GM23338 (cell line): ENCODE results near the gene CELSR1. TPM values are rescaled to one million over a fixed set of nuclear protein-coding genes. Genes with fewer than 3 reads are reported as not detected.

Source experiments
- ATAC-seq: fragments of 200-7000 bp; cut with Tn5 transposase; 3 replicates; pipeline ENCODE4 v1.9.1; 2020
- DNase-seq: peaks from one replicate; pipeline ENCODE4 v3.0.0-alpha.2; 2015; ENCODE audit warnings: low spot score
- H2AFZ ChIP-seq: fragments of 200-600 bp; sonication (generic); 2 replicates; pipeline ENCODE4 v1.8.0; 2016; ENCODE audit warnings: antibody characterized with exemption, mild to moderate bottlenecking, moderate library complexity
- H3F3A ChIP-seq: fragments of 200-600 bp; sonication (generic); replicated peaks from 2 replicates; pipeline ENCODE4 v1.8.0; 2017; ENCODE audit warnings: antibody characterized with exemption, mixed run types, low read depth
- H3K27ac ChIP-seq: fragments of 200-600 bp; sonication (generic); 2 replicates; pipeline ENCODE4 v1.6.1; 2016; ENCODE audit warnings: low read depth
- H3K27me3 ChIP-seq: fragments of 200-600 bp; sonication (generic); 2 replicates; pipeline ENCODE4 v1.8.0; 2016; ENCODE audit warnings: mild to moderate bottlenecking, mixed run types, moderate library complexity; ENCODE audit not compliant: insufficient read depth
- H3K36me3 ChIP-seq: fragments of 200-600 bp; sonication (generic); 2 replicates; pipeline ENCODE4 v1.8.0; 2016; ENCODE audit warnings: mild to moderate bottlenecking; ENCODE audit not compliant: insufficient read depth
- H3K4me1 ChIP-seq: fragments of 200-600 bp; sonication (generic); 2 replicates; pipeline ENCODE4 v1.8.0; 2016; ENCODE audit warnings: mild to moderate bottlenecking, moderate library complexity; ENCODE audit not compliant: insufficient read depth
- H3K4me2 ChIP-seq: fragments of 200-600 bp; sonication (generic); 2 replicates; pipeline ENCODE4 v1.7.1; 2017; ENCODE audit warnings: mixed run types
- H3K4me3 ChIP-seq: fragments of 200-600 bp; sonication (generic); 2 replicates; pipeline ENCODE4 v1.6.1; 2016; ENCODE audit warnings: mixed run types
- H3K79me2 ChIP-seq: fragments of 200-600 bp; sonication (generic); replicated peaks from 2 replicates; pipeline ENCODE4 v1.8.0; 2017; ENCODE audit warnings: mild to moderate bottlenecking; ENCODE audit not compliant: insufficient read depth
- H3K9me2 ChIP-seq: fragments of 200-600 bp; sonication (generic); 2 replicates; pipeline ENCODE4 v1.8.0; 2017; ENCODE audit not compliant: insufficient read depth
- H4K20me1 ChIP-seq: fragments of 200-600 bp; sonication (generic); replicated peaks from 2 replicates; pipeline ENCODE4 v1.8.0; 2017; ENCODE audit warnings: mild to moderate bottlenecking; ENCODE audit not compliant: insufficient read depth
- H3K27ac Mint-ChIP-seq: 2 replicates; pipeline ENCODE4 v1.8.0; 2020; ENCODE audit warnings: inconsistent platforms, mild to moderate bottlenecking, moderate library complexity, mixed read lengths
- H3K27me3 Mint-ChIP-seq: 3 replicates; pipeline ENCODE4 v1.8.0; 2022; ENCODE audit warnings: low read depth, mild to moderate bottlenecking, moderate library complexity, mixed read lengths, inconsistent platforms; ENCODE audit not compliant: insufficient read depth, poor library complexity
- H3K36me3 Mint-ChIP-seq: 3 replicates; pipeline ENCODE4 v1.8.0; 2021; ENCODE audit warnings: low read depth, mild to moderate bottlenecking, inconsistent platforms, moderate library complexity, mixed read lengths
- H3K4me1 Mint-ChIP-seq: 3 replicates; pipeline ENCODE4 v1.8.0; 2020; ENCODE audit warnings: mild to moderate bottlenecking, inconsistent platforms, mixed read lengths
- H3K4me3 Mint-ChIP-seq: 3 replicates; pipeline ENCODE4 v1.8.0; 2021; ENCODE audit warnings: moderate library complexity, mild to moderate bottlenecking, inconsistent platforms, mixed read lengths
- H3K9me3 Mint-ChIP-seq: 3 replicates; pipeline ENCODE4 v1.8.0; 2020; ENCODE audit warnings: moderate library complexity, mild to moderate bottlenecking, inconsistent platforms, mixed read lengths
- CREB1 ChIP-seq: fragments of 250-450 bp; sonication (Bioruptor Pico); IDR thresholded peaks from 2 replicates; pipeline ENCODE4 v1.5.0; 2020; ENCODE audit warnings: low read depth, mild to moderate bottlenecking, moderate library complexity
- ETS1 ChIP-seq: IDR thresholded peaks from 2 replicates; pipeline ENCODE4 v1.6.1; 2016; ENCODE audit warnings: antibody characterized with exemption
- EZH2 ChIP-seq: fragments of 200-600 bp; sonication (generic); IDR thresholded peaks from one replicate; pipeline ENCODE4 v1.8.0; 2017; ENCODE audit warnings: antibody characterized with exemption, mild to moderate bottlenecking, low read depth; ENCODE audit not compliant: unreplicated experiment
- EZH2phosphoT487 ChIP-seq: fragments of 200-600 bp; sonication (generic); IDR thresholded peaks from one replicate; pipeline ENCODE4 v1.8.1; 2018; ENCODE audit warnings: antibody characterized with exemption; ENCODE audit not compliant: unreplicated experiment
- JUNB ChIP-seq: IDR thresholded peaks from one replicate; pipeline ENCODE4 v1.6.1; 2016; ENCODE audit warnings: antibody characterized with exemption; ENCODE audit not compliant: unreplicated experiment
- NANOG ChIP-seq: IDR thresholded peaks from 2 replicates; pipeline ENCODE4 v1.6.1; 2016; ENCODE audit warnings: antibody characterized with exemption, borderline replicate concordance
- STAT1 ChIP-seq: IDR thresholded peaks from one replicate; pipeline ENCODE4 v1.6.1; 2016; ENCODE audit warnings: antibody characterized with exemption; ENCODE audit not compliant: unreplicated experiment
- ZNF114 ChIP-seq: fragments of 250-450 bp; sonication (Bioruptor Pico); IDR thresholded peaks from 2 replicates; pipeline ENCODE4 v1.5.0; 2020; ENCODE audit warnings: mild to moderate bottlenecking, moderate library complexity
- ZNF331 ChIP-seq: fragments of 250-450 bp; sonication (Bioruptor Pico); IDR thresholded peaks from 2 replicates; pipeline ENCODE4 v1.5.0; 2020; ENCODE audit warnings: low read depth, mild to moderate bottlenecking, moderate library complexity
- ZNF462 ChIP-seq: fragments of 250-450 bp; sonication (Bioruptor Pico); IDR thresholded peaks from 2 replicates; pipeline ENCODE4 v1.5.0; 2020; ENCODE audit warnings: mild to moderate bottlenecking, moderate library complexity
- polyA plus RNA-seq: library from polyadenylated mRNA; unstranded; fragments of >200 nt; fragmentation: Nextera tagmentation; extraction: Ambion mirVana; gene quantifications from 2 replicates; pipeline ENCODE4 v1.2.1, GENCODE V29; 2016
- total RNA-seq: library from RNA; depleted of rRNA; stranded (reverse); fragments of >200 nt; shearing (Covaris generic); gene quantifications from 2 replicates; pipeline ENCODE4 v1.2.3, GENCODE V29; 2014

Gene CELSR1
- total and polyA plus RNA-seq, 2 experiments from 2014 or later, result 4.8 to 20.4 TPM

- no peak for TF ChIP-seq ZNF462
Observed at GRCh38 chr22:46340676-46341075, 196.7 kb downstream of the CELSR1 start (continued).

- H3K27ac ChIP-seq, result no peak overlapping the region
- peaks cover 7% of the 10 kb centered on the region for H3K27me3 Mint-ChIP-seq
- H3K4me3 Mint-ChIP-seq, result no peak overlapping the region
- H3K36me3 Mint-ChIP-seq, result peaks cover 77% of the 10 kb centered on the region
- peaks cover 11% of the 10 kb centered on the region for H3K4me1 Mint-ChIP-seq
- H2AFZ ChIP-seq, result no peak overlapping the region
- H3K4me3 ChIP-seq, result no peak overlapping the region
- H3K36me3 ChIP-seq, result peaks cover 36% of the 10 kb centered on the region
- no peaks in the 10 kb centered on the region for H3K9me2 ChIP-seq
- peaks cover 49% of the 10 kb centered on the region for H3K79me2 ChIP-seq
- H3K27ac Mint-ChIP-seq, result no peak overlapping the region
- no peaks in the 10 kb centered on the region for H3K27me3 ChIP-seq
- no peaks in the 10 kb centered on the region for H3K9me3 Mint-ChIP-seq
- no peaks in the 10 kb centered on the region for H3F3A ChIP-seq
- H4K20me1 ChIP-seq, result peaks cover 31% of the 10 kb centered on the region
- no peak for DNase-seq
- no peak overlapping the region for H3K4me2 ChIP-seq
- ATAC-seq, result no peak
- peaks cover 4% of the 10 kb centered on the region for H3K4me1 ChIP-seq
- TF ChIP-seq CREB1 (CRISPR knock-in tag) (no peak), EZH2 (no peak), EZH2phosphoT487 (no peak), STAT1 (no peak), ZNF462 (no peak), JUNB (no peak), ZNF114 (CRISPR knock-in tag) (no peak), ETS1 (no peak), ZNF331 (CRISPR knock-in tag) (no peak), NANOG (no peak)
Observed at GRCh38 chr22:46339956-46340355, 197.5 kb downstream of the CELSR1 start.
